Dedifferentiated amniotic fluid mesenchymal stem cell (primary cell): ENCODE results near the gene LINGO3.

ENCODE experiments used
- DNase-seq: peaks from one replicate; pipeline ENCODE4 v3.0.0-alpha.2; 2016; ENCODE audit errors: extremely low spot score

The LINGO3 gene

GRCh38 chr19:2339644-2340310, 31.8 kb upstream of the LINGO3 start:
- no peak for DNase-seq

GRCh38 chr19:2338751-2339643, 31.0 kb upstream of the LINGO3 start:
- DNase-seq: no peak

GRCh38 chr19:2338055-2338615, 30.2 kb upstream of the LINGO3 start:
- DNase-seq: no peak

- no peak for DNase-seq
These were observed 29.4 kb upstream of the LINGO3 start for GRCh38 chr19:2337329-2337707.

GRCh38 chr19:2336528-2337328, 28.8 kb upstream of the LINGO3 start:
- no peak for DNase-seq

GRCh38 chr19:2335848-2336247, 27.9 kb upstream of the LINGO3 start:
- DNase-seq: no peak

- no peak for DNase-seq
These were observed 27.3 kb upstream of the LINGO3 start for GRCh38 chr19:2334986-2335846.

- no peak for DNase-seq
These were observed 26.5 kb upstream of the LINGO3 start for GRCh38 chr19:2334426-2334825.

GRCh38 chr19:2333807-2334211, 25.9 kb upstream of the LINGO3 start:
- DNase-seq: no peak

GRCh38 chr19:2333027-2333806, 25.3 kb upstream of the LINGO3 start:
- no peak for DNase-seq

- no peak for DNase-seq
These were observed 24.5 kb upstream of the LINGO3 start for GRCh38 chr19:2332341-2333026.

- no peak for DNase-seq
These were observed 23.8 kb upstream of the LINGO3 start for GRCh38 chr19:2331601-2332246.

GRCh38 chr19:2330632-2331284, 22.8 kb upstream of the LINGO3 start:
- no peak for DNase-seq

GRCh38 chr19:2330255-2330631, 22.3 kb upstream of the LINGO3 start:
- DNase-seq: no peak

GRCh38 chr19:2329501-2329916, 21.6 kb upstream of the LINGO3 start:
- DNase-seq: no peak

- no peak for DNase-seq
These were observed 21.2 kb upstream of the LINGO3 start for GRCh38 chr19:2329149-2329478.

- peak; percentile 75 for DNase-seq
These were observed 20.6 kb upstream of the LINGO3 start, which contains the start of the genes LSM7 and SPPL2B for GRCh38 chr19:2328401-2329148. TSS of gene LSM7 (minus strand) at chr19:2328586. CDS start at chr19:2328566, 20 bp downstream. TSS of gene SPPL2B (plus strand) at chr19:2328684. CDS start at chr19:2328710, 26 bp downstream.
